ENCODE results near the gene FOXP4. TPM values are rescaled to one million over a fixed set of nuclear protein-coding genes. Genes with fewer than 3 reads are reported as not detected.
"Not testable (repeated sequence)": the region's sequence is repeated elsewhere in the genome, so short reads cannot be mapped to it uniquely, and the experiment has no call there.

The FOXP4 gene
- total and polyA plus RNA-seq, 2 donors from 2014 or later, result 14.0 to 33.2 TPM

- no peak for FAIRE-seq
- H3K27ac ChIP-seq (ENCODE audit: low read depth in 2 of 2, low read length in 2 of 2), result no peak overlapping the region
- no peak overlapping the region for H3K9ac ChIP-seq (ENCODE audit: low read length in 3 of 3)
- DNase-seq, result no peak
- H3K27me3 ChIP-seq (ENCODE audit: control insufficient read depth, insufficient read depth, low read length), result no peaks in the 10 kb centered on the region
- no peaks in the 10 kb centered on the region for H3K4me1 ChIP-seq (ENCODE audit: control insufficient read depth in 2 of 3, insufficient read depth in 2 of 3, low read depth in 1 of 3, low read length in 3 of 3)
- intact Hi-C loops (cut with DNase I), result no loop called here
- no peaks in the 10 kb centered on the region for H3K9me3 ChIP-seq (ENCODE audit: control insufficient read depth in 2 of 3, insufficient read depth in 1 of 3, low read length in 3 of 3)
- no peak for TF ChIP-seq CTCF (IDR thresholded peaks at IDR 0.05; ENCODE audit: borderline replicate concordance, extremely low read depth, insufficient read depth)
- H3K36me3 ChIP-seq (ENCODE audit: control insufficient read depth in 2 of 3, insufficient read depth in 3 of 3, low read length in 3 of 3), result no peaks in the 10 kb centered on the region
- no peak overlapping the region for H3K4me3 ChIP-seq (ENCODE audit: low read length in 3 of 3)
Observed at GRCh38 chr6:41614715-41615114, 68.5 kb downstream of the FOXP4 start.

- Histone ChIP-seq H3K9ac (ENCODE audit: low read length in 3 of 3) (no peak overlapping the region), H3K27ac (ENCODE audit: low read depth in 2 of 2, low read length in 2 of 2) (no peak overlapping the region), H3K4me3 (ENCODE audit: low read length in 3 of 3) (no peak overlapping the region), H3K4me1 (ENCODE audit: control insufficient read depth in 2 of 3, insufficient read depth in 2 of 3, low read depth in 1 of 3, low read length in 3 of 3) (no peaks in the 10 kb centered on the region), H3K9me3 (ENCODE audit: control insufficient read depth in 2 of 3, insufficient read depth in 1 of 3, low read length in 3 of 3) (no peaks in the 10 kb centered on the region), H3K36me3 (ENCODE audit: control insufficient read depth in 2 of 3, insufficient read depth in 3 of 3, low read length in 3 of 3) (no peaks in the 10 kb centered on the region), H3K27me3 (ENCODE audit: control insufficient read depth, insufficient read depth, low read length) (no peaks in the 10 kb centered on the region)
- FAIRE-seq (no peak), DNase-seq (peak in 1 of 5 donors; percentile 60)
- intact Hi-C loops (cut with DNase I), result no loop called here
- no peak for TF ChIP-seq CTCF (IDR thresholded peaks at IDR 0.05; ENCODE audit: borderline replicate concordance, extremely low read depth, insufficient read depth)
Observed at GRCh38 chr6:41615311-41615710, 69.1 kb downstream of the FOXP4 start.

GRCh38 chr6:41618598-41618997 is 72.4 kb downstream of the FOXP4 start:
- H3K9me3 ChIP-seq (ENCODE audit: control insufficient read depth in 2 of 3, insufficient read depth in 1 of 3, low read length in 3 of 3), result no peaks in the 10 kb centered on the region
- H3K4me1 ChIP-seq (ENCODE audit: control insufficient read depth in 2 of 3, insufficient read depth in 2 of 3, low read depth in 1 of 3, low read length in 3 of 3), result peaks cover 0 to 2% (median 0%) of the 10 kb centered on the region in 3 donors
- DNase-seq, result no peak
- H3K36me3 ChIP-seq (ENCODE audit: control insufficient read depth in 2 of 3, insufficient read depth in 3 of 3, low read length in 3 of 3), result no peaks in the 10 kb centered on the region
- H3K27me3 ChIP-seq (ENCODE audit: control insufficient read depth, insufficient read depth, low read length), result no peaks in the 10 kb centered on the region
- intact Hi-C loops (cut with DNase I), result no loop called here
- H3K9ac ChIP-seq (ENCODE audit: low read length in 3 of 3), result no peak overlapping the region
- no peak overlapping the region for H3K27ac ChIP-seq (ENCODE audit: low read depth in 2 of 2, low read length in 2 of 2)
- FAIRE-seq, result no peak
- no peak overlapping the region for H3K4me3 ChIP-seq (ENCODE audit: low read length in 3 of 3)
- TF ChIP-seq CTCF (IDR thresholded peaks at IDR 0.05; ENCODE audit: borderline replicate concordance, extremely low read depth, insufficient read depth), result no peak

- H3K9ac ChIP-seq (ENCODE audit: low read length in 3 of 3); H3K27me3 ChIP-seq (ENCODE audit: control insufficient read depth, insufficient read depth, low read length); H3K4me3 ChIP-seq (ENCODE audit: low read length in 3 of 3); H3K9me3 ChIP-seq (ENCODE audit: control insufficient read depth in 2 of 3, insufficient read depth in 1 of 3, low read length in 3 of 3); FAIRE-seq; DNase-seq; H3K36me3 ChIP-seq (ENCODE audit: control insufficient read depth in 2 of 3, insufficient read depth in 3 of 3, low read length in 3 of 3); intact Hi-C loops (cut with DNase I); H3K4me1 ChIP-seq (ENCODE audit: control insufficient read depth in 2 of 3, insufficient read depth in 2 of 3, low read depth in 1 of 3, low read length in 3 of 3); H3K27ac ChIP-seq (ENCODE audit: low read depth in 2 of 2, low read length in 2 of 2): not testable (repeated sequence)
Observed at GRCh38 chr6:41619193-41619592, 73.0 kb downstream of the FOXP4 start.

Data from kidney (tissue), 14 donors.